ENCODE data around the gene INSR. TPM values are rescaled to one million over a fixed set of nuclear protein-coding genes. Genes with fewer than 3 reads are reported as not detected.

Gene INSR
- total RNA-seq, 1 donor, result 44.2 TPM

DNA sequence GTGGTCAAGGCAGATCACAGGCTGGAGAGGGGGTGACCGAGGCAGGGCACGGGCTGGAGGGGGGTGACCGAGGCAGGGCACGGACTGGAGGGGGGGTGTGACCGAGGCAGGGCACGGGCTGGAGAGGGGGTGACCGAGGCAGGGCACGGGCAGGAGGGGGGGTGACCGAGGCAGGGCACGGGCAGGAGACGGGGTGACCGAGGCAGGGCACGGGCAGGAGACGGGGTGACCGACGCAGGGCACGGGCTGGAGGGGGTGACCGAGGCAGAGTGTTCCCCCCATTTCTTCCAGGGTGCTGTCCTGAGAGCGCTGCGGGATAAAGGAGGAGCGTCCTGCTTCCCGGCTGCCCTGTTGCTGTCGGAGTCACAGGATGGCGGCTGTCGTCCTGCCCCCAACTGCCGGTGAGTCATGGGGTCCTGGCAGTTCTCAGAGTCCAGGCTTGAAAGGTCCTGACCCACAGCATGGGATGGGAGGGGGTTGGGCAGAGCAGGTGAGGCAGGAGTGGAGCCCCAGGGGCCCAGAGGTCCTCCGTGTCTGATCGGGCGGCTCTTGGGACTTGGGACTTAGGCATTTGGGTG lies 219.4 kb downstream of the INSR start:
- Histone ChIP-seq H3K36me3 (ENCODE audit: insufficient read depth, low read length) (peaks cover 70% of the 10 kb centered on the region), H2AFZ (ENCODE audit: low read length) (no peak overlapping the region), H3K27me3 (ENCODE audit: insufficient read depth, low read length) (no peaks in the 10 kb centered on the region), H3K9me3 (ENCODE audit: low read depth, low read length) (peaks cover 19% of the 10 kb centered on the region), H3K4me3 (ENCODE audit: insufficient read depth, low read length) (no peak overlapping the region), H3K79me2 (ENCODE audit: insufficient read depth, low read length) (peaks cover 16% of the 10 kb centered on the region), H3K27ac (ENCODE audit: low read depth, low read length) (no peak overlapping the region), H3K4me2 (ENCODE audit: insufficient read depth, low read length) (no peak overlapping the region), H3K4me1 (ENCODE audit: insufficient read depth, low read length) (peaks cover 8% of the 10 kb centered on the region), H4K20me1 (ENCODE audit: insufficient read depth, low read length) (no peaks in the 10 kb centered on the region)
- DNase-seq (ENCODE audit: insufficient read length, low spot score, missing footprints), result no peak
- TF ChIP-seq, protein P1, sequence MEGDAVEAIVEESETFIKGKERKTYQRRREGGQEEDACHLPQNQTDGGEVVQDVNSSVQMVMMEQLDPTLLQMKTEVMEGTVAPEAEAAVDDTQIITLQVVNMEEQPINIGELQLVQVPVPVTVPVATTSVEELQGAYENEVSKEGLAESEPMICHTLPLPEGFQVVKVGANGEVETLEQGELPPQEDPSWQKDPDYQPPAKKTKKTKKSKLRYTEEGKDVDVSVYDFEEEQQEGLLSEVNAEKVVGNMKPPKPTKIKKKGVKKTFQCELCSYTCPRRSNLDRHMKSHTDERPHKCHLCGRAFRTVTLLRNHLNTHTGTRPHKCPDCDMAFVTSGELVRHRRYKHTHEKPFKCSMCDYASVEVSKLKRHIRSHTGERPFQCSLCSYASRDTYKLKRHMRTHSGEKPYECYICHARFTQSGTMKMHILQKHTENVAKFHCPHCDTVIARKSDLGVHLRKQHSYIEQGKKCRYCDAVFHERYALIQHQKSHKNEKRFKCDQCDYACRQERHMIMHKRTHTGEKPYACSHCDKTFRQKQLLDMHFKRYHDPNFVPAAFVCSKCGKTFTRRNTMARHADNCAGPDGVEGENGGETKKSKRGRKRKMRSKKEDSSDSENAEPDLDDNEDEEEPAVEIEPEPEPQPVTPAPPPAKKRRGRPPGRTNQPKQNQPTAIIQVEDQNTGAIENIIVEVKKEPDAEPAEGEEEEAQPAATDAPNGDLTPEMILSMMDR (IDR thresholded peaks at IDR 0.05; ENCODE audit: extremely low read depth, low read depth, low read length), result no peak

- TF ChIP-seq, protein P1 (IDR thresholded peaks at IDR 0.05; ENCODE audit: extremely low read depth, low read depth, low read length), result no peak
- Histone ChIP-seq H3K79me2 (ENCODE audit: insufficient read depth, low read length) (peaks cover 18% of the 10 kb centered on the region), H3K4me3 (ENCODE audit: insufficient read depth, low read length) (no peak overlapping the region), H4K20me1 (ENCODE audit: insufficient read depth, low read length) (no peaks in the 10 kb centered on the region), H3K4me2 (ENCODE audit: insufficient read depth, low read length) (no peak overlapping the region), H3K27ac (ENCODE audit: low read depth, low read length) (no peak overlapping the region), H3K4me1 (ENCODE audit: insufficient read depth, low read length) (peaks cover 8% of the 10 kb centered on the region), H3K9me3 (ENCODE audit: low read depth, low read length) (peaks cover 6% of the 10 kb centered on the region), H2AFZ (ENCODE audit: low read length) (no peak overlapping the region), H3K36me3 (ENCODE audit: insufficient read depth, low read length) (peaks cover 48% of the 10 kb centered on the region), H3K27me3 (ENCODE audit: insufficient read depth, low read length) (no peaks in the 10 kb centered on the region)
- DNase-seq (ENCODE audit: insufficient read length, low spot score, missing footprints), result no peak
These were observed 221.7 kb downstream of the INSR start for GRCh38 chr19:7072541-7072940.

DNA sequence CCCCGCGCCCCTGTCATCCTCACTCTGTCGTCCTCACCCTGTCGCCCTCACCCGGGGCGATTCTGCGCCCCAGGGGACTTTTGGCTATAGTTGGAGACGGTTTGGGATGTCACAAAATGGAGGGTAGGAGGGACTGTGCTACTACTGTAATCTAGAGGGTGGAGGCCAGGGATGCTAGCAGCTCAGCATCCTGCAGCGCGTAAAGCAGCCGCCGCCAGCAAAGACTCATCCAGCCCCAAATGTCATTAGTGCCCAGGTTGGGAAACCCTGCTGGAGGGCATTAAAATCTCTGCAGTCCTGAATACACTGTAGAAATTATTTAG lies 224.3 kb downstream of the INSR start:
- peak overlapping the region; percentile 77 for H3K27ac ChIP-seq (ENCODE audit: low read depth, low read length)
- peak overlapping the region; percentile 81 for H3K4me2 ChIP-seq (ENCODE audit: insufficient read depth, low read length)
- H3K4me1 ChIP-seq (ENCODE audit: insufficient read depth, low read length), result peaks cover 8% of the 10 kb centered on the region
- H2AFZ ChIP-seq (ENCODE audit: low read length), result peak overlapping the region; percentile 98
- H3K27me3 ChIP-seq (ENCODE audit: insufficient read depth, low read length), result no peaks in the 10 kb centered on the region
- peak overlapping the region; percentile 93 for H3K4me3 ChIP-seq (ENCODE audit: insufficient read depth, low read length)
- H3K9me3 ChIP-seq (ENCODE audit: low read depth, low read length), result no peaks in the 10 kb centered on the region
- TF ChIP-seq, protein P1 (IDR thresholded peaks at IDR 0.05; ENCODE audit: extremely low read depth, low read depth, low read length), result no peak
- DNase-seq (ENCODE audit: insufficient read length, low spot score, missing footprints), result peak; percentile 73
- H4K20me1 ChIP-seq (ENCODE audit: insufficient read depth, low read length), result no peaks in the 10 kb centered on the region
- peaks cover 21% of the 10 kb centered on the region for H3K36me3 ChIP-seq (ENCODE audit: insufficient read depth, low read length)
- H3K79me2 ChIP-seq (ENCODE audit: insufficient read depth, low read length), result peaks cover 18% of the 10 kb centered on the region

GRCh38 chr19:7069042-7069903 lies 224.9 kb downstream of the INSR start, which contains the start of gene ZNF557:
TSS of gene ZNF557 (plus strand) at chr19:7069703. CDS start at chr19:7075075, 5,372 bp downstream.
- DNase-seq (ENCODE audit: insufficient read length, low spot score, missing footprints), result peak; percentile 97
- TF ChIP-seq, protein P1 (IDR thresholded peaks at IDR 0.05; ENCODE audit: extremely low read depth, low read depth, low read length), result no peak
- Histone ChIP-seq H4K20me1 (ENCODE audit: insufficient read depth, low read length) (no peaks in the 10 kb centered on the region), H3K4me1 (ENCODE audit: insufficient read depth, low read length) (peaks cover 8% of the 10 kb centered on the region), H3K79me2 (ENCODE audit: insufficient read depth, low read length) (peaks cover 18% of the 10 kb centered on the region), H3K4me2 (ENCODE audit: insufficient read depth, low read length) (peak within 1 kb of the TSS; percentile 81), H3K27me3 (ENCODE audit: insufficient read depth, low read length) (no peaks in the 10 kb centered on the region), H3K9me3 (ENCODE audit: low read depth, low read length) (no peaks in the 10 kb centered on the region), H3K27ac (ENCODE audit: low read depth, low read length) (peak within 1 kb of the TSS; percentile 77), H3K36me3 (ENCODE audit: insufficient read depth, low read length) (peaks cover 19% of the 10 kb centered on the region), H2AFZ (ENCODE audit: low read length) (peak within 1 kb of the TSS; percentile 98), H3K4me3 (ENCODE audit: insufficient read depth, low read length) (peak within 1 kb of the TSS; percentile 93)
